ENCODE results near the gene BMP6. TPM values are rescaled to one million over a fixed set of nuclear protein-coding genes. Genes with fewer than 3 reads are reported as not detected.

BMP6 gene
- total RNA-seq, 1 donor from 2014 or later = 0.44 TPM

GRCh38 chr6:7881765-7882500 is 156.0 kb downstream of the BMP6 start:
- DNase-seq (ENCODE audit: low read depth, low spot score) = no peak
- no peak for TF ChIP-seq CTCF (conservative IDR thresholded peaks at IDR 0.05)
- H3K27ac Mint-ChIP-seq (ENCODE audit: unreplicated experiment) = no peak overlapping the region
- no peaks in the 10 kb centered on the region for H3K27me3 Mint-ChIP-seq (ENCODE audit: low read depth)
- H3K4me1 Mint-ChIP-seq = no peaks in the 10 kb centered on the region
- peaks cover 32% of the 10 kb centered on the region for H3K36me3 Mint-ChIP-seq (ENCODE audit: low read depth)
- H3K9me3 Mint-ChIP-seq = no peaks in the 10 kb centered on the region
- H3K4me3 Mint-ChIP-seq = no peak overlapping the region

GRCh38 chr6:7882505-7883257 is 156.8 kb downstream of the BMP6 start:
- Mint-ChIP-seq H3K27me3 (ENCODE audit: low read depth) (no peaks in the 10 kb centered on the region), H3K36me3 (ENCODE audit: low read depth) (peaks cover 35% of the 10 kb centered on the region), H3K27ac (ENCODE audit: unreplicated experiment) (no peak overlapping the region)

GRCh38 chr6:7883381-7883780 is 157.5 kb downstream of the BMP6 start:
- no peak for TF ChIP-seq CTCF (conservative IDR thresholded peaks at IDR 0.05)
- DNase-seq (ENCODE audit: low read depth, low spot score) = no peak
- Mint-ChIP-seq H3K4me1 (no peaks in the 10 kb centered on the region), H3K27me3 (ENCODE audit: low read depth) (no peaks in the 10 kb centered on the region), H3K27ac (ENCODE audit: unreplicated experiment) (no peak overlapping the region), H3K4me3 (no peak overlapping the region), H3K36me3 (ENCODE audit: low read depth) (peaks cover 40% of the 10 kb centered on the region), H3K9me3 (no peaks in the 10 kb centered on the region)

More at GRCh38 chr6:7882505-7883257, 156.8 kb downstream of the BMP6 start:
- no peak for DNase-seq (ENCODE audit: low read depth, low spot score)
- Mint-ChIP-seq H3K9me3 (no peaks in the 10 kb centered on the region), H3K4me1 (no peaks in the 10 kb centered on the region), H3K4me3 (no peak overlapping the region)
- no peak for TF ChIP-seq CTCF (conservative IDR thresholded peaks at IDR 0.05)

- DNase-seq (ENCODE audit: low read depth, low spot score) = no peak
- H3K36me3 Mint-ChIP-seq (ENCODE audit: low read depth) = peaks cover 39% of the 10 kb centered on the region
- H3K9me3 Mint-ChIP-seq = no peaks in the 10 kb centered on the region
- H3K4me3 Mint-ChIP-seq = no peak overlapping the region
- TF ChIP-seq CTCF (conservative IDR thresholded peaks at IDR 0.05) = no peak
- no peaks in the 10 kb centered on the region for H3K27me3 Mint-ChIP-seq (ENCODE audit: low read depth)
- no peak overlapping the region for H3K27ac Mint-ChIP-seq (ENCODE audit: unreplicated experiment)
- H3K4me1 Mint-ChIP-seq = no peaks in the 10 kb centered on the region
These were observed 160.2 kb downstream of the BMP6 start for GRCh38 chr6:7886132-7886531.

GRCh38 chr6:7887278-7887991 is 161.5 kb downstream of the BMP6 start:
- H3K9me3 Mint-ChIP-seq = no peaks in the 10 kb centered on the region
- no peak overlapping the region for H3K4me3 Mint-ChIP-seq
- H3K27me3 Mint-ChIP-seq (ENCODE audit: low read depth) = no peaks in the 10 kb centered on the region
- peaks cover 36% of the 10 kb centered on the region for H3K36me3 Mint-ChIP-seq (ENCODE audit: low read depth)
- H3K27ac Mint-ChIP-seq (ENCODE audit: unreplicated experiment) = peak overlapping the region; percentile 35
- no peak for TF ChIP-seq CTCF (conservative IDR thresholded peaks at IDR 0.05)
- H3K4me1 Mint-ChIP-seq = no peaks in the 10 kb centered on the region
- DNase-seq (ENCODE audit: low read depth, low spot score) = no peak
